ENCODE measurements around the gene TYW1B. TPM values are rescaled to one million over a fixed set of nuclear protein-coding genes. Genes with fewer than 3 reads are reported as not detected.
"Not testable (repeated sequence)": the region's sequence is repeated elsewhere in the genome, so short reads cannot be mapped to it uniquely, and the experiment has no call there.

The TYW1B gene
- total RNA-seq, 1 experiment from 2014 or later: 3.9 TPM

- DNase-seq; POLR2A ChIA-PET (ENCODE audit: unreplicated experiment); H3K27me3 ChIP-seq (ENCODE audit: low read length); intact Hi-C loops (cut with micrococcal nuclease); H3K36me3 ChIP-seq (ENCODE audit: low read depth, low read length); H3K9me2 ChIP-seq (replicated peaks; ENCODE audit: low read length); H3K79me2 ChIP-seq (ENCODE audit: low read length); H3F3A ChIP-seq (ENCODE audit: low read length, unreplicated experiment); BruUV-seq (replicated peaks); H3K27ac ChIP-seq (ENCODE audit: low read length); H3K4me1 ChIP-seq (ENCODE audit: insufficient read depth, low read length); H3K4me2 ChIP-seq (ENCODE audit: low read length); H3K4me3 ChIP-seq (ENCODE audit: low read length); H2AFZ ChIP-seq (ENCODE audit: low read length); H4K20me1 ChIP-seq (ENCODE audit: low read length); H3K9ac ChIP-seq (ENCODE audit: low read length); CTCF ChIA-PET; H3K9me3 ChIP-seq (ENCODE audit: low read length): not testable (repeated sequence)
- peak; percentile 14; the same call in 1 of the 2 replicates for ATAC-seq
These were observed 151.8 kb downstream of the TYW1B start for GRCh38 chr7:72676086-72676690.

DNA sequence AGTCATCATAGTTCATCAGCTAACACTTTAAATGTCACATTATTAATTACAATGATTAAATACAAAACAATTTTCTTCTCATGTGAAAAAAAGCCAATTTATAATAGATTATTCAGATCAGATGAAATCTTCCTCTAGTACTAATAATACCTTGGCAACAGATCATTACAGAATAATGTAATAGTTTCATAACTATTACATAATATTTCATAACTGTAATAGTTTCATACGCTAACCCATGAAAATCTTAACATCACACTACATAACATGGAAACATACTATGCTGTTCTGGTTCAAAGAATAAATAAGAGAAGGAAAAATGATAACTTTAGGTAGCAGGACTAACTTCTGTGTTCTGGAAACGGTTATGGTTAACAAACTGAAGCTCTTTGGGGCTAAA, 152.3 kb downstream of the TYW1B start:
- BruUV-seq (replicated peaks); H3K9me2 ChIP-seq (replicated peaks; ENCODE audit: low read length); H3K9me3 ChIP-seq (ENCODE audit: low read length); DNase-seq; H4K20me1 ChIP-seq (ENCODE audit: low read length); ATAC-seq; H3K4me3 ChIP-seq (ENCODE audit: low read length); H3K27ac ChIP-seq (ENCODE audit: low read length); H3K4me2 ChIP-seq (ENCODE audit: low read length); H3K27me3 ChIP-seq (ENCODE audit: low read length); H3K9ac ChIP-seq (ENCODE audit: low read length); H3F3A ChIP-seq (ENCODE audit: low read length, unreplicated experiment); POLR2A ChIA-PET (ENCODE audit: unreplicated experiment); H3K36me3 ChIP-seq (ENCODE audit: low read depth, low read length); H3K4me1 ChIP-seq (ENCODE audit: insufficient read depth, low read length); intact Hi-C loops (cut with micrococcal nuclease); H2AFZ ChIP-seq (ENCODE audit: low read length); H3K79me2 ChIP-seq (ENCODE audit: low read length); CTCF ChIA-PET: not testable (repeated sequence)

GRCh38 chr7:72674394-72674793, 153.6 kb downstream of the TYW1B start:
- Histone ChIP-seq H3K9ac (ENCODE audit: low read length) (no peak overlapping the region), H3K9me2 (replicated peaks; ENCODE audit: low read length) (no peaks in the 10 kb centered on the region), H3K9me3 (ENCODE audit: low read length) (no peaks in the 10 kb centered on the region), H3K27ac (ENCODE audit: low read length) (no peak overlapping the region), H3K4me3 (ENCODE audit: low read length) (no peak overlapping the region), H3K4me2 (ENCODE audit: low read length) (no peak overlapping the region), H3K4me1 (ENCODE audit: insufficient read depth, low read length) (peaks cover 7% of the 10 kb centered on the region; the same call in 1 of the 2 replicates), H3K36me3 (ENCODE audit: low read depth, low read length) (no peaks in the 10 kb centered on the region), H3F3A (ENCODE audit: low read length, unreplicated experiment) (no peaks in the 10 kb centered on the region), H3K79me2 (ENCODE audit: low read length) (no peaks in the 10 kb centered on the region), H2AFZ (ENCODE audit: low read length) (no peak overlapping the region), H3K27me3 (ENCODE audit: low read length) (no peaks in the 10 kb centered on the region), H4K20me1 (ENCODE audit: low read length) (no peaks in the 10 kb centered on the region)
- TF ChIP-seq EZH2 (IDR thresholded peaks at IDR 0.05; ENCODE audit: low read length, unreplicated experiment): no peak
- TF ChIP-seq, protein P1, sequence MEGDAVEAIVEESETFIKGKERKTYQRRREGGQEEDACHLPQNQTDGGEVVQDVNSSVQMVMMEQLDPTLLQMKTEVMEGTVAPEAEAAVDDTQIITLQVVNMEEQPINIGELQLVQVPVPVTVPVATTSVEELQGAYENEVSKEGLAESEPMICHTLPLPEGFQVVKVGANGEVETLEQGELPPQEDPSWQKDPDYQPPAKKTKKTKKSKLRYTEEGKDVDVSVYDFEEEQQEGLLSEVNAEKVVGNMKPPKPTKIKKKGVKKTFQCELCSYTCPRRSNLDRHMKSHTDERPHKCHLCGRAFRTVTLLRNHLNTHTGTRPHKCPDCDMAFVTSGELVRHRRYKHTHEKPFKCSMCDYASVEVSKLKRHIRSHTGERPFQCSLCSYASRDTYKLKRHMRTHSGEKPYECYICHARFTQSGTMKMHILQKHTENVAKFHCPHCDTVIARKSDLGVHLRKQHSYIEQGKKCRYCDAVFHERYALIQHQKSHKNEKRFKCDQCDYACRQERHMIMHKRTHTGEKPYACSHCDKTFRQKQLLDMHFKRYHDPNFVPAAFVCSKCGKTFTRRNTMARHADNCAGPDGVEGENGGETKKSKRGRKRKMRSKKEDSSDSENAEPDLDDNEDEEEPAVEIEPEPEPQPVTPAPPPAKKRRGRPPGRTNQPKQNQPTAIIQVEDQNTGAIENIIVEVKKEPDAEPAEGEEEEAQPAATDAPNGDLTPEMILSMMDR (conservative IDR thresholded peaks at IDR 0.05; ENCODE audit: low read depth, low read length): no peak
- TF ChIP-seq EZH2phosphoT487 (IDR thresholded peaks at IDR 0.05; ENCODE audit: borderline replicate concordance, low read length): no peak
- peak; percentile 48 for DNase-seq
- no TSS peak for BruUV-seq (replicated peaks)
- ATAC-seq: peak; percentile 84
- ChIA-PET CTCF (no interaction called here), POLR2A (ENCODE audit: unreplicated experiment) (no interaction called here)
- intact Hi-C loops (cut with micrococcal nuclease): loop anchor here (5.0 kb wide), 1 partner anchor 108 kb away; no protein-coding TSS in a partner anchor

DNA sequence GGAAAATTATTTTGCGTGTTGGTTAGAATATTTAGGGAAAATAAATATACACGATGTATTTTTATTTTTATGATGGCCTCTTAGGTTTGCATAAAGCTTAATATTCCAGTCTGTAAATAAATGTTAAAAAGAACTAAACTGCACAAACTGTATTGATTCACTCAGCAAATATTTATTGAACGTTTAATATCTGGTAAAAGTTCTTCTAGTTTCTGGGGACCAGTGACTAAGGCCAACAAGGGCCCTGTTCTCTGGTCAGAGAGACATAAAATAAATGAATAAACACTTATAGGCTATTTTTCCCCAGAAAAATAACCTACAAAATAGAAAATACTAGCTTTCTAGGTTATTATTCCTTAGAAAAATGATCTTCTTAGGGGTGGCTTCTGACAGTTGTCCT, 157.2 kb downstream of the TYW1B start:
- H2AFZ ChIP-seq (ENCODE audit: low read length); H3K36me3 ChIP-seq (ENCODE audit: low read depth, low read length); H3K27me3 ChIP-seq (ENCODE audit: low read length); H3K9ac ChIP-seq (ENCODE audit: low read length); H3K9me3 ChIP-seq (ENCODE audit: low read length); BruUV-seq (replicated peaks); POLR2A ChIA-PET (ENCODE audit: unreplicated experiment); H3K27ac ChIP-seq (ENCODE audit: low read length); H3K4me2 ChIP-seq (ENCODE audit: low read length); H3K4me1 ChIP-seq (ENCODE audit: insufficient read depth, low read length); H3K79me2 ChIP-seq (ENCODE audit: low read length); H3K9me2 ChIP-seq (replicated peaks; ENCODE audit: low read length); CTCF ChIA-PET; H4K20me1 ChIP-seq (ENCODE audit: low read length); H3K4me3 ChIP-seq (ENCODE audit: low read length); H3F3A ChIP-seq (ENCODE audit: low read length, unreplicated experiment): not testable (repeated sequence)
- peak; percentile 17 for DNase-seq
- intact Hi-C loops (cut with micrococcal nuclease): loop anchor here (5.0 kb wide), 1 partner anchor 111 kb away; no protein-coding TSS in a partner anchor
- ATAC-seq: peak; percentile 74

GRCh38 chr7:72668435-72668834, 159.6 kb downstream of the TYW1B start:
- ATAC-seq; BruUV-seq (replicated peaks); H3K27ac ChIP-seq (ENCODE audit: low read length); H2AFZ ChIP-seq (ENCODE audit: low read length); H3K9me2 ChIP-seq (replicated peaks; ENCODE audit: low read length); intact Hi-C loops (cut with micrococcal nuclease); DNase-seq; H3F3A ChIP-seq (ENCODE audit: low read length, unreplicated experiment); H3K36me3 ChIP-seq (ENCODE audit: low read depth, low read length); H3K4me2 ChIP-seq (ENCODE audit: low read length); H4K20me1 ChIP-seq (ENCODE audit: low read length); CTCF ChIA-PET; POLR2A ChIA-PET (ENCODE audit: unreplicated experiment); H3K9me3 ChIP-seq (ENCODE audit: low read length); H3K4me1 ChIP-seq (ENCODE audit: insufficient read depth, low read length); H3K9ac ChIP-seq (ENCODE audit: low read length); H3K79me2 ChIP-seq (ENCODE audit: low read length); H3K27me3 ChIP-seq (ENCODE audit: low read length); H3K4me3 ChIP-seq (ENCODE audit: low read length): not testable (repeated sequence)

- H3K4me3 ChIP-seq (ENCODE audit: low read length); DNase-seq; H3K79me2 ChIP-seq (ENCODE audit: low read length); H4K20me1 ChIP-seq (ENCODE audit: low read length); H3K9ac ChIP-seq (ENCODE audit: low read length); intact Hi-C loops (cut with micrococcal nuclease); H3K27ac ChIP-seq (ENCODE audit: low read length); H3F3A ChIP-seq (ENCODE audit: low read length, unreplicated experiment); H2AFZ ChIP-seq (ENCODE audit: low read length); H3K9me2 ChIP-seq (replicated peaks; ENCODE audit: low read length); H3K27me3 ChIP-seq (ENCODE audit: low read length); CTCF ChIA-PET; H3K9me3 ChIP-seq (ENCODE audit: low read length); H3K4me1 ChIP-seq (ENCODE audit: insufficient read depth, low read length); BruUV-seq (replicated peaks); H3K36me3 ChIP-seq (ENCODE audit: low read depth, low read length); H3K4me2 ChIP-seq (ENCODE audit: low read length); ATAC-seq: not testable (repeated sequence)
- POLR2A ChIA-PET (ENCODE audit: unreplicated experiment): interaction anchor here (0.6 kb wide), 1 partner anchor 41 kb away, joined by 3 read pairs; no protein-coding TSS in a partner anchor
These were observed 161.0 kb downstream of the TYW1B start for GRCh38 chr7:72667049-72667448.

All from PC-3 (cell line).